Aorta (tissue), 5 donors: Measurements from ENCODE around the gene SLX1A. TPM values are rescaled to one million over a fixed set of nuclear protein-coding genes. Genes with fewer than 3 reads are reported as not detected.
"Not testable (repeated sequence)": the region's sequence is repeated elsewhere in the genome, so short reads cannot be mapped to it uniquely, and the experiment has no call there.

ENCODE experiments used
- ATAC-seq: fragments of 200-7000 bp; cut with Tn5 transposase; one replicate; pipeline ENCODE4 v1.9.1; 2022; ENCODE audit warnings: moderate library complexity; ENCODE audit not compliant: low FRiP score
- DNase-seq, 2 donors: peaks; one replicate each; pipeline ENCODE4 v3.0.0-alpha.2; 2020
- H3K27ac ChIP-seq, 2 donors: one replicate each; pipeline ENCODE4 v1.5.1; 2013; ENCODE audit warnings: low read length in 2 of 2, mild to moderate bottlenecking in 2 of 2, moderate library complexity in 2 of 2, control low read depth in 1 of 2, inconsistent platforms in 1 of 2, low read depth in 1 of 2
- H3K27me3 ChIP-seq, 2 donors: one replicate each; pipeline ENCODE4 v1.6.1; 2013; ENCODE audit warnings: control low read depth in 1 of 2, low read length in 1 of 2, mild to moderate bottlenecking in 1 of 2, moderate library complexity in 1 of 2; ENCODE audit not compliant: insufficient read depth in 2 of 2, control insufficient read depth in 1 of 2
- H3K36me3 ChIP-seq, 2 donors: one replicate each; pipeline ENCODE4 v1.6.1; 2013; ENCODE audit warnings: control low read depth in 1 of 2, low read length in 1 of 2, mild to moderate bottlenecking in 1 of 2; ENCODE audit not compliant: insufficient read depth in 2 of 2, control insufficient read depth in 1 of 2
- H3K4me1 ChIP-seq, 2 donors: one replicate each; pipeline ENCODE4 v1.6.1; 2013; ENCODE audit warnings: low read length in 2 of 2, control low read depth in 1 of 2, mild to moderate bottlenecking in 1 of 2, moderate library complexity in 1 of 2; ENCODE audit not compliant: insufficient read depth in 2 of 2, control insufficient read depth in 1 of 2
- H3K4me3 ChIP-seq, 2 donors: one replicate each; pipeline ENCODE4 v1.5.1; 2013; ENCODE audit warnings: low read length in 2 of 2, control low read depth in 1 of 2, mild to moderate bottlenecking in 1 of 2
- H3K9me3 ChIP-seq: one replicate; pipeline ENCODE4 v1.6.1; 2013; ENCODE audit warnings: mild to moderate bottlenecking, low read length; ENCODE audit not compliant: control insufficient read depth
- WGBS, 2 donors: extraction: QIAGEN DNeasy Blood & Tissue Kit; methylation state at CpG; one replicate each; pipeline ENCODE4 v1.1.7; 2013; 5-methylcytosine and 5-hydroxymethylcytosine counted together
- intact Hi-C, 2 donors: fragments of 100-400 bp; cut with DNase I; formaldehyde crosslinking; loops; one replicate each; pipeline versions ENCODE4 v1.14.2 to v1.15.0; 2022
- polyA plus RNA-seq, 2 donors: library from polyadenylated mRNA; stranded (reverse); fragments of 200-250 nt; gene quantifications; one replicate each; pipeline ENCODE4 v1.2.3, GENCODE V29; 2013
- total RNA-seq, 2 donors: library from RNA; stranded (reverse); fragmentation: NEBNext Ultra II Directional; extraction: Animal tissue kit (Norgen Biotek cat#: 25700); gene quantifications; one replicate each; pipeline ENCODE4 v1.2.1, GENCODE V29; 2021
- donor health status: healthy with polysubstance abuse.
- donor health status: Bipolar disorder and iron deficiency.
- donor health status: DM: no; HTN: no; CAD: no.
- donor health status: DM: no; HTN: no; CAD: no.
- donor health status: DM: yes; HTN: yes; CAD: no.

The SLX1A gene
- total and polyA plus RNA-seq, 4 donors: 19.8 to 66.6 (median 31.2) TPM

DNA sequence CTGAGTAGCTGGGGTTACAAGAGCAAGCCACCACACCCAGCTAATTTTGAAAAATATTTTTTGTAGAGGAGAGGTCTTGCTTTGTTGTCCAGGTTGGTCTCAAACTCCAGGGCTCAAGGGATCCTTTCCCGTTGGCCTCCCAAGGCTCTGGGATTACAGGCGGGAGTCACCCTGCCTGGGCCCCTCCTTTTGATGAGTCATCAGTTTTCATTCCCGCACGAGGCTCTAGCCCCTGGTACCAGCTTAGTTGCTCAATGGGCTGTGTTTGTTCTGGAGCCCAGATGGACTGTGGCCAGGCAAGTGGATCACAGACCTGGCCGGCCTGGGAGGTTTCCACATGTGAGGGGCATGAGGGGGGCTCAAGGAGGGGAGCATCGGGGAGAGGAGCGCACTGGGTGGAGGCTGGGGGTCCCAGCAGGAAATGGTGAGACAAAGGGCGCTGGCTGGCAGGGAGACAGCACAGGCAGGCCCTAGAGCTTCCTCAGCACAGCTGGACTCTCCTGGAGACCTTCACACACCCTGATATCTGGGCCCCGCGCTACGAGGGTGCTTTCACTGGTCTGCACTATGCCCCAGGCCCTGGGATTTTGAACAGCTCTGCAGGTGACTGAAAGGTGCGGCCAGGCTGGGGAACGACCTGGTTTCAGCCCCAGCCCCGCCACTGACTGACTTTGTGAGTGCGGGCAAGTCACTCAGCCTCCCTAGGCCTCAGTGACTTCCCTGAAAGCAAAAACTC is 6.1 kb downstream of the SLX1A start:
- no CpG with 5 or more reads among the region's 15 CpGs for WGBS, 2 donors

DNA sequence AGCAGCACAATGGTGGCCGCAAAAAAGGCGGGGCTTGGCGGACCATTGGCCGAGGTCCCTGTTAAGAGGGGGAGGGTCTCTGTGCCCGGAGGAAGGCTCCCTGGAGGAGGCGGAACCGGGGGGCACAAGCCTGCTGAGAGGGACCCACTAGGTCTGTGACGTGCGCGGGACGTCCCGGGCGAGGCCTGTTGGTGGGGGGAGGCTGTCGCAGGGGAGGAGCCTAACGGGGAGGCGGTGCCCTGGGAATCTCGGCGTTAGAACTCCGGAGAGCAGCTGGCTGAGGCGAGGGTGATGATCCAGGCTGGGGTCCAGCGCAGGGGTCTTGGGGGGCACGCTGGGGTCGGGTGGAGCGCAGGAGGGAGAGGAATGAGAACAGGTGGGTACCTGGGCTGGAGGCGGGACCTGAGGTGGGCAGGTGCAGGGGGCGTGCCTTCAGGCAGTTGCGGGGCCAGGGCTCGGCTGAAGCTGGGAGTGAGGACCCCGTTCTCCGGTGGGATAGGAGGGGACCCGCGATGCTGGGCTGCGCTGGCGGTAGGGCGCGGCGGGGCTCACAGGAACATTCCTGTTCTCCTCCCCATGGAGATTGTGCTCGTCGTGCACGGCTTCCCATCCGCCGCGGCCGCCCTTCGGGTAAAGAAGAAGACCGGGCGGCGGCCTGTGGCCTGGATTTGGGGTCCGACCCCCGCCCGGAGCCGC is 12.0 kb downstream of the SLX1A start:
- H3K36me3 ChIP-seq, H3K9me3 ChIP-seq, H3K4me1 ChIP-seq, H3K27me3 ChIP-seq, H3K27ac ChIP-seq, intact Hi-C loops: not testable (repeated sequence)
- peak overlapping the region; percentile 26 to 59 for H3K4me3 ChIP-seq
- ATAC-seq (peak; percentile 62), DNase-seq (peak; percentile 39 to 65)
- WGBS, 2 donors: 0 to 2% methylated on average over 12 to 20 of the region's 52 CpGs

More for the DNA sequence above, 6.1 kb downstream of the SLX1A start:
- H3K4me1 ChIP-seq, H3K9me3 ChIP-seq, DNase-seq, H3K27me3 ChIP-seq, H3K36me3 ChIP-seq, intact Hi-C loops, H3K27ac ChIP-seq, H3K4me3 ChIP-seq: not testable (repeated sequence)
- ATAC-seq: peak; percentile 26

DNA sequence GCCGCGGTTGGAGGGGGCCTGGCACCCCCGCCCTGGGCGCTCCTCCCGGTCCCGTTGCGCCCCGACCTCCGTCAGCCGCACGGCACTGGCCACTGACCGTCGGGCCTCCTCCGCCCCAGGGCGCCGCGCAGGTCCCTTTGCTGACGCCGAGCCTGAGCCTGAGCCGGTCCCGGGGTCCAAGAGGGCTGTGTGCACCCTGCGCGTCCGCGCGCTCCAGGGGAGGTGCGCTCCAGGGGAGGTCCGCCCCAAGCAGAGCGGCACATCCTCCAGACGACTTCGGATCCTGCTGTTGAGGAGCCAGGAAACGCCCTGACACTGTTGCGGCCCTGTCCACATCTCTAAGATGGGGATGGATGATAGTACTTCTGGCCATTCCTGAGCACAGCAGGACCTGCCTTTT is 12.6 kb downstream of the SLX1A start:
- ATAC-seq: peak; percentile 26
- H3K27ac ChIP-seq, intact Hi-C loops, H3K9me3 ChIP-seq, DNase-seq, H3K36me3 ChIP-seq, H3K27me3 ChIP-seq, H3K4me1 ChIP-seq: not testable (repeated sequence)
- WGBS, 2 donors: no CpG with 5 or more reads among the region's 33 CpGs
- peak overlapping the region in 1 of 2 donors; percentile 26 for H3K4me3 ChIP-seq

DNA sequence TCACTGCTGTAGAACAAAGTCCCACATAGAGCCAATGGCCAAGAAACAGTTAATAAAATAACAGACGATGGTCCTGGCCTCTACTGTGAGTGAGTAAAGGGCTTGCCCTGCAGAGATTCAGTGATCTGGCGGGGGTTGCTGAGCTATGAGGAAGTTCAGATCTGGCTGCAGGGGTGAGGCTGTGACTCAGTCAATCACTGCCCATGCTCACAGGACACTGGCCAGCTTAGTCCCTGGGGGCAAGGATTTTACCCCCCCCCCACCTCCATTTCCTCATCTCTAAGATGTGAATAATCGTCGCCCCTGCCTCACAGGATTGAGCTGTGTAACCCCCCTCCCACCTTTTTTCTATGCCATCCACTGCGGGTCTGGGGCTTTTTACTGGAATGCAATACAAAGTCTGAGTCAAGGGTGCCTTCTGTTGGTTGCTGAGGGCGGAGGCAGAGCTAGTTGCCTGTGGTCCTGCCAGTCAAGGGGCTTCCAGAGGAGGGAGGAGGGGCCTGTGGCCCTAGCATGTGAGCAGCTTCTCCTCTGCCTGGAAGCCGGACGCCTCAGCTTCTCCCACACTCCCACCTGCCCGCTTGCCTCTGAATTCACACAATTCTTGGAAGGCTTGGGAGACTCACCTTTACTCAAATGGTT is 13.5 kb downstream of the SLX1A start:
- intact Hi-C loops, ATAC-seq, H3K4me3 ChIP-seq, H3K36me3 ChIP-seq, H3K9me3 ChIP-seq, H3K27me3 ChIP-seq, H3K27ac ChIP-seq, H3K4me1 ChIP-seq: not testable (repeated sequence)
- peak; percentile 42 to 61 for DNase-seq
- WGBS, 2 donors: 8 to 13% methylated on average over 2 of the region's 9 CpGs

DNA sequence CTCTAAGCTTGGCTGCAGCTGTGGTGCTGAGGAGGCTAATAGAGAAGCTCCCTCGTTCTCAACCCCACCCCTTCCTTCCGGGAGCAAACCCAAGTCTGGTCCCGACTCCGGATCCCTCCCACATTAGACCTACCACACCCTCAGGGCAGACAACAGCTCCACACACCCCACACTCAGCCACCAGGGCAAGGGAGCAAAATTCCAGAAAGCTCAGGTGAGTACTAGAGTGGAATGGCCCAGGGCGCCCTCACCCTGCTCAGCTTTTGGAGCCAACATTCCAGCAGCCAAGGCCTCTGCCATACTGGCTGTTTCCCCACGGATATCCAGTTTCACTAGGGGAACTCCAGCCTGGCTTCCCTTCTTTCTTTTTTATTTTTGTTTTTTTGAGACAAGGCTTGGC is 15.4 kb downstream of the SLX1A start:
- H3K4me3 ChIP-seq, H3K36me3 ChIP-seq, H3K27me3 ChIP-seq, intact Hi-C loops, H3K4me1 ChIP-seq, H3K9me3 ChIP-seq, H3K27ac ChIP-seq: not testable (repeated sequence)
- 2% methylated on average over 4 of the region's 6 CpGs for WGBS, 2 donors
- DNase-seq (peak; percentile 61 to 79), ATAC-seq (peak; percentile 74)

DNA sequence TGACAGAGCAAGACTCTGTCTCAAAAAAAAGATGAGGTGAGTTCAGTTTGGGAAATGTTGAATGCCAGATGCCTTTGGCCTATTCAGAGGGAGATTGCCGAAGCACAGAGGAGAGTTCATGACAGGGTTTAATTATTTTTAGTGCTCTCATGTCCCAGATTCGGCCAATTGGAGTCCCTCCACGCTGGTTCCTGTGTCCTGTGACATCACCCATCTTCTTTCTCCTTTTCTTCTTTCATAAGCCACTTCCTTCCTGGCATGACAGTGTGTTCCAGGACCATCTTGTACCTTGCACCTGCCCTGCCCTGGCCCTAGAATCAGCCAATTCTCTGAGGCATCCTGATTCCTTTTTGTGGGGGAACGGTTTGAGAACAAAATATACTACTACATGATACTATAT is 17.7 kb downstream of the SLX1A start:
- H3K4me3 ChIP-seq, DNase-seq, H3K27me3 ChIP-seq, H3K4me1 ChIP-seq, ATAC-seq, intact Hi-C loops, H3K27ac ChIP-seq, H3K36me3 ChIP-seq, H3K9me3 ChIP-seq: not testable (repeated sequence)
- no CpG with 5 or more reads among the region's 4 CpGs for WGBS, 2 donors

DNA sequence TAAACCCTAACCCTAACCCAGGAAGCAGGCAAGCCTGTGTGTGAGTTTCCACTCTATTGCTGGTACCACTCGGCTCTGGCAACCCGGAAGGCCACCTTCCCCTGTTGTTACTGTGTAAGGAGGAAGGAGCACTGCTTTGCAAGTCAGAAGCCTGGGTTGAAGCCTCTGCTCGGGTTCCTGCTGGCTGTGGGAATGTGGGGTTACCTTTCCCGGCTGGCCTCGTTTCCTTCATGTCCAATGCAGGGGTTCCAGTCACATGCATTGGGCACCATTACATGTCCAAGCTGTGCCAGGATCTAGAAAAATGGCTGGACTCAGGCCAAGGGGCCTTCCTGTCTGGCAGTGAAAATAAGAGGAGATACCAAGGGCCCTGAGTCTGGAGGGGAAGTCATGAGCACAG is 23.4 kb downstream of the SLX1A start:
- DNase-seq: peak; percentile 30 to 42

More for the DNA sequence above, 23.4 kb downstream of the SLX1A start:
- H3K36me3 ChIP-seq, H3K4me3 ChIP-seq, H3K27ac ChIP-seq, intact Hi-C loops, H3K27me3 ChIP-seq, H3K9me3 ChIP-seq, ATAC-seq, H3K4me1 ChIP-seq: not testable (repeated sequence)
- 59 to 62% methylated on average over 3 of the region's 5 CpGs for WGBS, 2 donors
